ENCODE measurements around the gene SYNPO2. TPM values are rescaled to one million over a fixed set of nuclear protein-coding genes. Genes with fewer than 3 reads are reported as not detected.

SYNPO2 gene
- total and polyA plus RNA-seq, 2 of the 8 experiments (the other 6 are each of a cell fraction or from before 2014, with no cell fraction given), result 0.50 to 4.2 TPM

DNA sequence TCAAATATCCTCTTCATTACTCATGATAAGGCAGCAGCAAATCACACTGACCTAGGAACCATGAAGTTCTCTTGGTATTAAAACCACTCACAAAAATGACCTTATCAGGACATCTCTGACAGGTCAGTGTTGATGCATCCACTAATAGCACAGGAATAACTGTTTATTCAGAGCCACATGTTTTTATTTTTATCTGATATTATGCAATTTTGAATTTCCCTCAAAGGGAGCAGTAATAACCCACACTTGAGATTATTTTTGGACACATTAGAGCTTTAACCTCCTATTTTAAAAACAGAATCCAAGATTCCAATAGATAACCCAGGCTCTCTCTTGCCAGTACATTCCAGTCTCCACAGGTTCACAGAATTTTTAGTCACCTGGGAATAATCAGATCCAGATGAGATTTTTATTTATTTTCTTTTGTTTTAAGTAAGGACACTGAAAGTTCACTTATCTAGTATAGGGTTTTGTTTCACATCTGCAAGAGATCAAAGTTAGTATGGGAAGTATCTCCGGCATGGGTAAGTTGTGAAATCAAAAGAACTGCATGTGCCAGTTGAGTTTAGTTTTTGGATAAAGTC, 210.7 kb downstream of the SYNPO2 start (continued):
- no peak for TF ChIP-seq PHF8 (conservative IDR thresholded peaks at IDR 0.05; ENCODE audit: low read depth, low read length)
- TF ChIP-seq, protein P1, sequence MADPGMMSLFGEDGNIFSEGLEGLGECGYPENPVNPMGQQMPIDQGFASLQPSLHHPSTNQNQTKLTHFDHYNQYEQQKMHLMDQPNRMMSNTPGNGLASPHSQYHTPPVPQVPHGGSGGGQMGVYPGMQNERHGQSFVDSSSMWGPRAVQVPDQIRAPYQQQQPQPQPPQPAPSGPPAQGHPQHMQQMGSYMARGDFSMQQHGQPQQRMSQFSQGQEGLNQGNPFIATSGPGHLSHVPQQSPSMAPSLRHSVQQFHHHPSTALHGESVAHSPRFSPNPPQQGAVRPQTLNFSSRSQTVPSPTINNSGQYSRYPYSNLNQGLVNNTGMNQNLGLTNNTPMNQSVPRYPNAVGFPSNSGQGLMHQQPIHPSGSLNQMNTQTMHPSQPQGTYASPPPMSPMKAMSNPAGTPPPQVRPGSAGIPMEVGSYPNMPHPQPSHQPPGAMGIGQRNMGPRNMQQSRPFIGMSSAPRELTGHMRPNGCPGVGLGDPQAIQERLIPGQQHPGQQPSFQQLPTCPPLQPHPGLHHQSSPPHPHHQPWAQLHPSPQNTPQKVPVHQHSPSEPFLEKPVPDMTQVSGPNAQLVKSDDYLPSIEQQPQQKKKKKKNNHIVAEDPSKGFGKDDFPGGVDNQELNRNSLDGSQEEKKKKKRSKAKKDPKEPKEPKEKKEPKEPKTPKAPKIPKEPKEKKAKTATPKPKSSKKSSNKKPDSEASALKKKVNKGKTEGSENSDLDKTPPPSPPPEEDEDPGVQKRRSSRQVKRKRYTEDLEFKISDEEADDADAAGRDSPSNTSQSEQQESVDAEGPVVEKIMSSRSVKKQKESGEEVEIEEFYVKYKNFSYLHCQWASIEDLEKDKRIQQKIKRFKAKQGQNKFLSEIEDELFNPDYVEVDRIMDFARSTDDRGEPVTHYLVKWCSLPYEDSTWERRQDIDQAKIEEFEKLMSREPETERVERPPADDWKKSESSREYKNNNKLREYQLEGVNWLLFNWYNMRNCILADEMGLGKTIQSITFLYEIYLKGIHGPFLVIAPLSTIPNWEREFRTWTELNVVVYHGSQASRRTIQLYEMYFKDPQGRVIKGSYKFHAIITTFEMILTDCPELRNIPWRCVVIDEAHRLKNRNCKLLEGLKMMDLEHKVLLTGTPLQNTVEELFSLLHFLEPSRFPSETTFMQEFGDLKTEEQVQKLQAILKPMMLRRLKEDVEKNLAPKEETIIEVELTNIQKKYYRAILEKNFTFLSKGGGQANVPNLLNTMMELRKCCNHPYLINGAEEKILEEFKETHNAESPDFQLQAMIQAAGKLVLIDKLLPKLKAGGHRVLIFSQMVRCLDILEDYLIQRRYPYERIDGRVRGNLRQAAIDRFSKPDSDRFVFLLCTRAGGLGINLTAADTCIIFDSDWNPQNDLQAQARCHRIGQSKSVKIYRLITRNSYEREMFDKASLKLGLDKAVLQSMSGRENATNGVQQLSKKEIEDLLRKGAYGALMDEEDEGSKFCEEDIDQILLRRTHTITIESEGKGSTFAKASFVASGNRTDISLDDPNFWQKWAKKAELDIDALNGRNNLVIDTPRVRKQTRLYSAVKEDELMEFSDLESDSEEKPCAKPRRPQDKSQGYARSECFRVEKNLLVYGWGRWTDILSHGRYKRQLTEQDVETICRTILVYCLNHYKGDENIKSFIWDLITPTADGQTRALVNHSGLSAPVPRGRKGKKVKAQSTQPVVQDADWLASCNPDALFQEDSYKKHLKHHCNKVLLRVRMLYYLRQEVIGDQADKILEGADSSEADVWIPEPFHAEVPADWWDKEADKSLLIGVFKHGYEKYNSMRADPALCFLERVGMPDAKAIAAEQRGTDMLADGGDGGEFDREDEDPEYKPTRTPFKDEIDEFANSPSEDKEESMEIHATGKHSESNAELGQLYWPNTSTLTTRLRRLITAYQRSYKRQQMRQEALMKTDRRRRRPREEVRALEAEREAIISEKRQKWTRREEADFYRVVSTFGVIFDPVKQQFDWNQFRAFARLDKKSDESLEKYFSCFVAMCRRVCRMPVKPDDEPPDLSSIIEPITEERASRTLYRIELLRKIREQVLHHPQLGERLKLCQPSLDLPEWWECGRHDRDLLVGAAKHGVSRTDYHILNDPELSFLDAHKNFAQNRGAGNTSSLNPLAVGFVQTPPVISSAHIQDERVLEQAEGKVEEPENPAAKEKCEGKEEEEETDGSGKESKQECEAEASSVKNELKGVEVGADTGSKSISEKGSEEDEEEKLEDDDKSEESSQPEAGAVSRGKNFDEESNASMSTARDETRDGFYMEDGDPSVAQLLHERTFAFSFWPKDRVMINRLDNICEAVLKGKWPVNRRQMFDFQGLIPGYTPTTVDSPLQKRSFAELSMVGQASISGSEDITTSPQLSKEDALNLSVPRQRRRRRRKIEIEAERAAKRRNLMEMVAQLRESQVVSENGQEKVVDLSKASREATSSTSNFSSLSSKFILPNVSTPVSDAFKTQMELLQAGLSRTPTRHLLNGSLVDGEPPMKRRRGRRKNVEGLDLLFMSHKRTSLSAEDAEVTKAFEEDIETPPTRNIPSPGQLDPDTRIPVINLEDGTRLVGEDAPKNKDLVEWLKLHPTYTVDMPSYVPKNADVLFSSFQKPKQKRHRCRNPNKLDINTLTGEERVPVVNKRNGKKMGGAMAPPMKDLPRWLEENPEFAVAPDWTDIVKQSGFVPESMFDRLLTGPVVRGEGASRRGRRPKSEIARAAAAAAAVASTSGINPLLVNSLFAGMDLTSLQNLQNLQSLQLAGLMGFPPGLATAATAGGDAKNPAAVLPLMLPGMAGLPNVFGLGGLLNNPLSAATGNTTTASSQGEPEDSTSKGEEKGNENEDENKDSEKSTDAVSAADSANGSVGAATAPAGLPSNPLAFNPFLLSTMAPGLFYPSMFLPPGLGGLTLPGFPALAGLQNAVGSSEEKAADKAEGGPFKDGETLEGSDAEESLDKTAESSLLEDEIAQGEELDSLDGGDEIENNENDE (IDR thresholded peaks at IDR 0.05; ENCODE audit: insufficient replicate concordance, low read length), result no peak

Data from H1 (cell line).